Stimulated activated CD4-positive, alpha-beta T cell treated with anti-CD3 and anti-CD28 coated beads, Interleukin-1b, Interleukin-23, amount 100 ng/mL, for 24 hours (primary cell): ENCODE data around the gene SLC26A4.

ENCODE experiments used
- DNase-seq, 4 experiments: peaks; one replicate each; pipeline ENCODE4 v3.0.0-alpha.2; 2020; ENCODE audit warnings: low read depth in 4 of 4, low spot score in 1 of 4

Gene SLC26A4

GRCh38 chr7:107659666-107660065 lies 962 bp upstream of the SLC26A4 start:
- peak in 1 of 4 experiments; percentile 34 for DNase-seq

GRCh38 chr7:107661081-107661864 lies 645 bp downstream of the SLC26A4 start:
- DNase-seq: peak in 3 of 4 experiments; percentile 28 to 46 (median 38)

- no peak for DNase-seq
Measured at GRCh38 chr7:107661865-107662379, 1.3 kb downstream of the SLC26A4 start.

- DNase-seq: no peak
Measured at GRCh38 chr7:107663196-107663595, 2.6 kb downstream of the SLC26A4 start.

GRCh38 chr7:107666790-107667189 lies 6.2 kb downstream of the SLC26A4 start:
- DNase-seq: no peak

GRCh38 chr7:107667341-107667740 lies 6.7 kb downstream of the SLC26A4 start:
- no peak for DNase-seq

- no peak for DNase-seq
Measured at GRCh38 chr7:107668296-107668695, 7.7 kb downstream of the SLC26A4 start.

- DNase-seq: no peak
Measured at GRCh38 chr7:107672183-107672582, 11.6 kb downstream of the SLC26A4 start.

- no peak for DNase-seq
Measured at GRCh38 chr7:107676249-107676648, 15.6 kb downstream of the SLC26A4 start.

- DNase-seq: no peak
Measured at GRCh38 chr7:107678110-107678753, 17.6 kb downstream of the SLC26A4 start.

- no peak for DNase-seq
Measured at GRCh38 chr7:107680478-107680877, 19.9 kb downstream of the SLC26A4 start.

- DNase-seq: no peak
Measured at GRCh38 chr7:107682886-107683285, 22.3 kb downstream of the SLC26A4 start.

GRCh38 chr7:107684287-107684686 lies 23.7 kb downstream of the SLC26A4 start:
- no peak for DNase-seq

GRCh38 chr7:107684947-107685463 lies 24.4 kb downstream of the SLC26A4 start:
- no peak for DNase-seq

GRCh38 chr7:107686816-107687387 lies 26.3 kb downstream of the SLC26A4 start:
- no peak for DNase-seq

GRCh38 chr7:107687656-107688055 lies 27.0 kb downstream of the SLC26A4 start:
- DNase-seq: no peak

GRCh38 chr7:107689553-107689952 lies 28.9 kb downstream of the SLC26A4 start:
- DNase-seq: no peak

- DNase-seq: no peak
Measured at GRCh38 chr7:107690084-107690483, 29.5 kb downstream of the SLC26A4 start.

GRCh38 chr7:107690611-107691010 lies 30.0 kb downstream of the SLC26A4 start:
- no peak for DNase-seq

- DNase-seq: no peak
Measured at GRCh38 chr7:107691716-107692115, 31.1 kb downstream of the SLC26A4 start.

GRCh38 chr7:107692501-107692900 lies 31.9 kb downstream of the SLC26A4 start:
- DNase-seq: no peak

- no peak for DNase-seq
Measured at GRCh38 chr7:107693396-107693795, 32.8 kb downstream of the SLC26A4 start.
